ENCODE results near the gene PRKAG2.

PRKAG2 gene

DNA sequence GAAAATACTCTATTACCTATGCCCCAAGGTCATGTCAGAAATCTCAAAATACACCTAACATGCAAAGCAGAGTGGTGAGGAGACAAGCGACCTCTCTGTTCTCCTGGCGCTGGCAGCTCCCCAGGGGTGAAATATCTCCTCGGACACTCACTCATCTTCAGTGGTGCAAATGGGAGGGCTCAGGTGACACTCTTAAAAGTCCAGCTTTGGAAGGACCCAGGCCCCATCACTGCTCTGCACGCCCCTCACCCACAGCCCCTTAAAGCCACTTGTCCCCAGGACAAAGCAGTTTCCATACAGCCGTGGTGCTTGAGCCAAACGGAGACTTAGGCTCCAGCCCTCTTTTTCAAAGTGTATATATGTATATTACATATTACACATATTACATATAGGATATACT is 12.4 kb downstream of the PRKAG2 start:
- DNase-seq (ENCODE audit: low read depth) = no peak
- H3K4me3 ChIP-seq (ENCODE audit: low read depth, low read length) = no peak overlapping the region
- TF ChIP-seq, protein P1, sequence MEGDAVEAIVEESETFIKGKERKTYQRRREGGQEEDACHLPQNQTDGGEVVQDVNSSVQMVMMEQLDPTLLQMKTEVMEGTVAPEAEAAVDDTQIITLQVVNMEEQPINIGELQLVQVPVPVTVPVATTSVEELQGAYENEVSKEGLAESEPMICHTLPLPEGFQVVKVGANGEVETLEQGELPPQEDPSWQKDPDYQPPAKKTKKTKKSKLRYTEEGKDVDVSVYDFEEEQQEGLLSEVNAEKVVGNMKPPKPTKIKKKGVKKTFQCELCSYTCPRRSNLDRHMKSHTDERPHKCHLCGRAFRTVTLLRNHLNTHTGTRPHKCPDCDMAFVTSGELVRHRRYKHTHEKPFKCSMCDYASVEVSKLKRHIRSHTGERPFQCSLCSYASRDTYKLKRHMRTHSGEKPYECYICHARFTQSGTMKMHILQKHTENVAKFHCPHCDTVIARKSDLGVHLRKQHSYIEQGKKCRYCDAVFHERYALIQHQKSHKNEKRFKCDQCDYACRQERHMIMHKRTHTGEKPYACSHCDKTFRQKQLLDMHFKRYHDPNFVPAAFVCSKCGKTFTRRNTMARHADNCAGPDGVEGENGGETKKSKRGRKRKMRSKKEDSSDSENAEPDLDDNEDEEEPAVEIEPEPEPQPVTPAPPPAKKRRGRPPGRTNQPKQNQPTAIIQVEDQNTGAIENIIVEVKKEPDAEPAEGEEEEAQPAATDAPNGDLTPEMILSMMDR (IDR thresholded peaks at IDR 0.05; ENCODE audit: insufficient read depth, low read depth, low read length, missing control alignments) = no peak

DNA sequence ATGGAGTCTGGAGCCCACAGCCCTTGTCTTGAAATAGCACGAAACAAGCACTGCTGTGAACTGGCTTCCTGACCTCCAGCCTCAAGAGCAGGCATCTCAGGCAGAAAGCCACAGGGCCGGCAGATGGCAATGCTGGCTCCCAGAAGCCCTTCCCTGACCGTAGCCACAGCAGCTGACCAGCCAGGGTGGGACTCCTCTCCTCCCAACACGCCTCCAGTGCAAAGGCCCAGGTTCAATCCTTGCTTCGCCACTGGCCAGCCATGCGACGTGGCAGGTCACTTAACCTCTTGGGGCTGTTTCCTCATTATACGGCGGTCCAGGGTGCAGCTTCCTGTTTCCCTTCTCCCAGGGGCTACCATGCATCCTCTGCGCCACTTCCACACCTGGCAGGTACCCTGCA is 12.8 kb downstream of the PRKAG2 start:
- no peak for DNase-seq (ENCODE audit: low read depth)
- TF ChIP-seq, protein P1 (IDR thresholded peaks at IDR 0.05; ENCODE audit: insufficient read depth, low read depth, low read length, missing control alignments) = no peak
- H3K4me3 ChIP-seq (ENCODE audit: low read depth, low read length) = no peak overlapping the region

DNA sequence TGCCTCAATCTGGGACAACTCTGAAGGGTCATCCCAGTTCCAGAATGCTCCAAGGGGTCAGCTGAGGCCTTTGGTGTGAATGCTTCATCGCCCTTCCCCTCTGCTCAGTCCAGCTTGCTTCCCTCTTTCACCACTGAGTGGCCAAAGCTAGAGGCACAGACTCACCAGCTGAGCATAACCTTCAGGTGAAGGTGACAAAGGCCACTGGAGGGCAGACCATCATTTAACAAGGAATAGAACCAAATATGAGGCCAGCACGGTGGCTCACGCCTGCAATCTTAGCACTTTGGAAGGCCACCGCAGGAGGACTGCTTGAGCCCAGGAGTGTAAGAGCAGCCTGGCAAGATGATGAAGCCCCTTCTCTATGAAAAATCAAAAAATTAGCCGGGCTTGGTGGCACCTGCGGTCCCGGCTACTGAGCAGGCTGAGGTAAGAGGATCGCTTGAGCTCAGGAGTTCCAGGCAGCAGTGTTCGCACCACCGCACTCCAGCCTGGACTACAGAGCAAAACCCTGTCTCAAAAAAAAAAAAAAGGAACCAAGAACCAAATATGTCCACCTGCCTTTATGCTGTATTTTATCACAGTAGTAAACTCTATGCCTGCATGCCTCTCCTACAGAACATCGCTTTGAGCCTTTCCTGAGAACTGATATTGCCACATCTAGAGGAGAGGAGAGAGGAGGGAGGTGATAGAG is 13.4 kb downstream of the PRKAG2 start:
- DNase-seq (ENCODE audit: low read depth) = peak; percentile 48
- H3K4me3 ChIP-seq (ENCODE audit: low read depth, low read length) = no peak overlapping the region
- TF ChIP-seq, protein P1 (IDR thresholded peaks at IDR 0.05; ENCODE audit: insufficient read depth, low read depth, low read length, missing control alignments) = peak; percentile 22

DNA sequence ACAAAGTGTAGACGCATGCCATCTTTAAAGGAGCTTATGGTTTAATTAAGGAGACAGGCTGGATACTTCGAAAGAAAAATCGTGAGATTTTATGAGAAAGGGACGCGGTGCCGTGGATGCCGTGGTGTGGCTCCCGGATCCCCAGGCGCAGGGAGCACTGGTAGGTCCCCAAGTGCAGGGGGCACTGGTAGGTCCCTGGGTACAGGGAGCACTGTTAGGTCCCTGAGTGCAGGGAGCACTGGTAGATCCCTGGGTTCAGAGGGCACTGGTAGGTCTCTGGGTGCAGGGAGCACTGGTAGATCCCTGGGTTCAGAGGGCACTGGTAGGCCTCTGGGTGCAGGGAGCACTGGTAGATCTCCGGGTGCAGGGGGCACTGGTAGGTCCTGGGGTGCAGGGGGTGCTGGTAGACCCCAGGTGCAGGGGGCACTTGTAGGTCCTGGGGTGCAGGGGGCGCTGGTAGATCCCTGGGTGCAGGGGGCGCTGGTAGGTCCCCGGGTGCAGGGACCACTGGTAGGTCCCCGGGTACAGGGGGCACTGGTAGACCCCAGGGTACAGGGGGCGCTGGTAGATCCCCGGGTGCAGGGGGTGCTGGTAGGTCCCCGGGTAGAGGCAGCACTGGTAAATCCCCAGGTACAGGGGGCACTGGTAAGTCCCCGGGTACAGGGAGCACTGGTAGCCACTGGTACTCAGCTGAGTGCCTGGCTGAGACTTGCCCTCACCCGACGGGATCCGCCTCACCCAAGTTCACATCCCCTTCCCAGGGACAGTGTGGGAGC is 14.1 kb downstream of the PRKAG2 start:
- no peak for DNase-seq (ENCODE audit: low read depth)
- no peak overlapping the region for H3K4me3 ChIP-seq (ENCODE audit: low read depth, low read length)
- TF ChIP-seq, protein P1 (IDR thresholded peaks at IDR 0.05; ENCODE audit: insufficient read depth, low read depth, low read length, missing control alignments) = no peak

DNA sequence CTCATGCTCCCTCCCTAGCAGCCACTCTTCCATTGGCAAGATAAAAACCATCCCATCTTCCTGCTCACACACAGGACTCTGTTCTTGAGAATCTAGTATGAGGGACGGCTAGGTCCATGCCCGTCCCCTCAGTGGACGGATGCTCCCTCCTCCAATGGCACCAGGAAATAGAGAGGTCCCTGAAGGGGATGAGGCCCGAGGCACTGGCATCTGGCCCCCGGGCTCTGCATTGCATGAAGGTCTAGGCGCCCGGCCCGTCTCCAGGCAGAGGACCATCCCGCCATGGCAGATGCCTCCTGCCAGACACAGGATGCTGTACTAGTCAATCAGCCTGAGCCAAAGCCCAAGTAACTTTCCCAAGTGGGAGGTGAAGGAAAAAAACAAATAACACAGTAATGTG is 15.0 kb downstream of the PRKAG2 start:
- DNase-seq (ENCODE audit: low read depth) = no peak
- no peak overlapping the region for H3K4me3 ChIP-seq (ENCODE audit: low read depth, low read length)
- TF ChIP-seq, protein P1 (IDR thresholded peaks at IDR 0.05; ENCODE audit: insufficient read depth, low read depth, low read length, missing control alignments) = no peak

DNA sequence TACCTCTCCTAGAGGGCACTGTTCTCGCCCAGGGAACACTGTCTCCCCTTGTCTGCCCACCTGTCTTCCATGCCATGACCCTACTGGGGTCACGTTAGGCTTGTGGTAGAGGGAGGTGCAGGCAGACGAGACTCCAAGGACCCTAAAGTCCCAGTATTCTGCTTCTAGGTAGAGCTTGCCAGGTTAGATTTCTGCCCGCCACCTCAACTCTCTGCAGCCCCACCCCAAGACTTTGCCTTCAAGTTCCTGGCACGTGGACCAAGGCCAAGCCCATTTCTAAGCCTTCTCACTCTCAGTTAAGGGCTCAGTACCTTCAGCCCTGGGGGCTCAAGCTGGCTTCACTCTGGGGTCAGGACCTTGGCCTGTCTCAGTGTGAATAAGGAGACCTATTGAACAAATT is 16.1 kb downstream of the PRKAG2 start:
- DNase-seq (ENCODE audit: low read depth) = no peak
- H3K4me3 ChIP-seq (ENCODE audit: low read depth, low read length) = no peak overlapping the region
- TF ChIP-seq, protein P1 (IDR thresholded peaks at IDR 0.05; ENCODE audit: insufficient read depth, low read depth, low read length, missing control alignments) = no peak
